Bronchial epithelial cell (primary cell): ENCODE data around the gene ADRA2C. TPM values are rescaled to one million over a fixed set of nuclear protein-coding genes. Genes with fewer than 3 reads are reported as not detected.

Experiments
- DNase-seq: peaks from one replicate; pipeline ENCODE4 v3.0.0-alpha.2; 2010; ENCODE audit warnings: low read depth
- FAIRE-seq: peaks from 2 replicates; lab custom pipeline; 2011; peaks lifted over from hg19 to GRCh38; lab: Jason Lieb, UNC
- H3K27me3 ChIP-seq: 2 replicates; pipeline ENCODE4 v1.5.1; 2011; ENCODE audit warnings: low read length; ENCODE audit not compliant: control insufficient read depth, insufficient read depth
- H3K36me3 ChIP-seq: 2 replicates; pipeline ENCODE4 v1.5.1; 2011; ENCODE audit warnings: low read length; ENCODE audit not compliant: control insufficient read depth, insufficient read depth
- H3K4me3 ChIP-seq: 2 replicates; pipeline ENCODE4 v1.5.1; 2011; ENCODE audit warnings: mild to moderate bottlenecking, low read depth, low read length, control low read depth
- CTCF ChIP-seq: IDR thresholded peaks from 2 replicates; pipeline ENCODE4 v1.5.1; 2011; ENCODE audit warnings: mild to moderate bottlenecking, moderate library complexity, low read length, control low read depth, inconsistent platforms; ENCODE audit not compliant: insufficient read depth, severe bottlenecking
- total RNA-seq: library from RNA; depleted of rRNA; stranded (reverse); fragments of >200 nt; gene quantifications from 2 replicates; pipeline ENCODE4 v1.2.1, GENCODE V29; 2014

The ADRA2C gene
- total RNA-seq, 1 donor from 2014 or later, result under 0.01 TPM

GRCh38 chr4:3744232-3744631 is 22.0 kb upstream of the ADRA2C start:
- no peaks in the 10 kb centered on the region for H3K36me3 ChIP-seq
- no peaks in the 10 kb centered on the region for H3K27me3 ChIP-seq
- DNase-seq (no peak), FAIRE-seq (no peak)
- no peak for TF ChIP-seq CTCF
- H3K4me3 ChIP-seq, result no peak overlapping the region

GRCh38 chr4:3744901-3745300 is 21.3 kb upstream of the ADRA2C start:
- no peaks in the 10 kb centered on the region for H3K27me3 ChIP-seq
- no peaks in the 10 kb centered on the region for H3K36me3 ChIP-seq
- FAIRE-seq, result no peak
- no peak for DNase-seq
- TF ChIP-seq CTCF, result no peak
- H3K4me3 ChIP-seq, result no peak overlapping the region

- FAIRE-seq (no peak), DNase-seq (no peak)
- no peak overlapping the region for H3K4me3 ChIP-seq
- H3K36me3 ChIP-seq, result no peaks in the 10 kb centered on the region
- no peaks in the 10 kb centered on the region for H3K27me3 ChIP-seq
- no peak for TF ChIP-seq CTCF
Measured at GRCh38 chr4:3745886-3746656, 20.1 kb upstream of the ADRA2C start.

GRCh38 chr4:3746701-3747580 is 19.2 kb upstream of the ADRA2C start:
- H3K36me3 ChIP-seq, result no peaks in the 10 kb centered on the region
- FAIRE-seq, result no peak
- no peak overlapping the region for H3K4me3 ChIP-seq
- no peak for DNase-seq
- TF ChIP-seq CTCF, result no peak
- H3K27me3 ChIP-seq, result no peaks in the 10 kb centered on the region

- DNase-seq (no peak), FAIRE-seq (no peak)
- no peak overlapping the region for H3K4me3 ChIP-seq
- no peaks in the 10 kb centered on the region for H3K36me3 ChIP-seq
- H3K27me3 ChIP-seq, result no peaks in the 10 kb centered on the region
- TF ChIP-seq CTCF, result peak; percentile 11
Measured at GRCh38 chr4:3747581-3747904, 18.6 kb upstream of the ADRA2C start.
